ENCODE data around the gene GGTLC1.
A peak's percentile ranks its signal among the peaks of the same experiment; 100 is the strongest.
"Not testable (repeated sequence)": the region's sequence is repeated elsewhere in the genome, so short reads cannot be mapped to it uniquely, and the experiment has no call there.

The GGTLC1 gene

GRCh38 chr20:23988561-23988960, at the start of gene GGTLC1:
TSS of gene GGTLC1 (minus strand) at chr20:23988779. CDS start at chr20:23986611, 2,168 bp downstream.
- no peak for DNase-seq (ENCODE audit: low read depth)

- no peak for DNase-seq (ENCODE audit: low read depth)
Measured at GRCh38 chr20:24034820-24035219, 46.2 kb upstream of the GGTLC1 start.

- no peak for DNase-seq (ENCODE audit: low read depth)
Measured at GRCh38 chr20:24033565-24033964, 45.0 kb upstream of the GGTLC1 start.

- no peak for DNase-seq (ENCODE audit: low read depth)
Measured at GRCh38 chr20:24033151-24033550, 44.6 kb upstream of the GGTLC1 start.

- no peak for DNase-seq (ENCODE audit: low read depth)
Measured at GRCh38 chr20:24032400-24032898, 43.9 kb upstream of the GGTLC1 start.

- DNase-seq (ENCODE audit: low read depth) = peak; percentile 44
Measured at GRCh38 chr20:24027229-24027628, 38.6 kb upstream of the GGTLC1 start.

GRCh38 chr20:24022621-24023180, 34.1 kb upstream of the GGTLC1 start:
- DNase-seq (ENCODE audit: low read depth) = no peak

- DNase-seq (ENCODE audit: low read depth) = no peak
Measured at GRCh38 chr20:24018796-24019195, 30.2 kb upstream of the GGTLC1 start.

- DNase-seq (ENCODE audit: low read depth) = no peak
Measured at GRCh38 chr20:24017458-24017755, 28.8 kb upstream of the GGTLC1 start.

GRCh38 chr20:24016607-24017457, 28.3 kb upstream of the GGTLC1 start:
- DNase-seq (ENCODE audit: low read depth) = no peak

GRCh38 chr20:24013953-24014352, 25.4 kb upstream of the GGTLC1 start:
- no peak for DNase-seq (ENCODE audit: low read depth)

- no peak for DNase-seq (ENCODE audit: low read depth)
Measured at GRCh38 chr20:24011282-24011681, 22.7 kb upstream of the GGTLC1 start.

GRCh38 chr20:24007758-24008157, 19.2 kb upstream of the GGTLC1 start:
- no peak for DNase-seq (ENCODE audit: low read depth)

GRCh38 chr20:24007073-24007595, 18.6 kb upstream of the GGTLC1 start:
- DNase-seq (ENCODE audit: low read depth) = no peak

GRCh38 chr20:24006626-24007025, 18.0 kb upstream of the GGTLC1 start:
- no peak for DNase-seq (ENCODE audit: low read depth)

GRCh38 chr20:24004471-24004870, 15.9 kb upstream of the GGTLC1 start:
- DNase-seq (ENCODE audit: low read depth) = no peak

- DNase-seq (ENCODE audit: low read depth) = no peak
Measured at GRCh38 chr20:24002896-24003295, 14.3 kb upstream of the GGTLC1 start.

- no peak for DNase-seq (ENCODE audit: low read depth)
Measured at GRCh38 chr20:24001712-24002405, 13.3 kb upstream of the GGTLC1 start.

- DNase-seq (ENCODE audit: low read depth) = no peak
Measured at GRCh38 chr20:23998844-23999243, 10.3 kb upstream of the GGTLC1 start.

GRCh38 chr20:23998392-23998791, 9.8 kb upstream of the GGTLC1 start:
- no peak for DNase-seq (ENCODE audit: low read depth)

- no peak for DNase-seq (ENCODE audit: low read depth)
Measured at GRCh38 chr20:23995905-23996666, 7.5 kb upstream of the GGTLC1 start.

- not testable (repeated sequence) for DNase-seq (ENCODE audit: low read depth)
Measured at GRCh38 chr20:23995291-23995690, 6.7 kb upstream of the GGTLC1 start.

Data from T-helper 22 cell (primary cell).